Fibroblast of the aortic adventitia (primary cell): Measurements from ENCODE around the gene ALOXE3. TPM values are rescaled to one million over a fixed set of nuclear protein-coding genes. Genes with fewer than 3 reads are reported as not detected.
"Not testable (repeated sequence)": the region's sequence is repeated elsewhere in the genome, so short reads cannot be mapped to it uniquely, and the experiment has no call there.

Experiments used
- DNase-seq: peaks from one replicate; pipeline ENCODE4 v3.0.0-alpha.2; 2010; ENCODE audit warnings: low read depth
- H3K4me3 ChIP-seq: 2 replicates; pipeline ENCODE4 v1.5.1; 2011; ENCODE audit warnings: low read depth, mild to moderate bottlenecking, control low read depth, low read length, moderate library complexity
- total RNA-seq: library from RNA; depleted of rRNA; stranded (reverse); fragments of >200 nt; gene quantifications from 2 replicates; pipeline ENCODE4 v1.2.3, GENCODE V29; 2012; ENCODE audit warnings: low replicate concordance
- TF ChIP-seq, protein P1 (sequence below): IDR thresholded peaks from 2 replicates; pipeline ENCODE4 v1.5.1; 2011; ENCODE audit warnings: mild to moderate bottlenecking, low read length, control low read depth, inconsistent platforms; ENCODE audit not compliant: insufficient read depth

The ALOXE3 gene
- total RNA-seq, 1 donor: 0.09 TPM

DNA sequence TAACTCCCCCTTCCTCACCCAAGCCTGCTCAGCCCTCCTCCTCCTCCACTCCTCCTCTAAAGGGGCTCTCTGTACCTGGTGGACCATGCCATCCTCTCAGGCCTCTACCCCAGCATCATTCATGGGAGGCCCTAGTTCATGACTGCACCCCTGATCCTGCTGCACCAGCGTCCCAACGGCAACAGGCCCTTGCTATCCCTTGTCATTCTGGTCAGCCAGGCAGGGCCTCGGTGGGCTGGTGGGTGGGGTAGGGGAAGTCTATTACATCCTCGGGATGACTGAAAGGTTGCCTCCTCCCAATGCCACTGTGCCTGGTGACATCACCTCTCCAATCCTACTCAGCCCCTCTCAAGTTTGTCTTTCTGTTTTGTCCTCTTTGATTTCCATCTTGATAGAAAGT lies 50.5 kb downstream of the ALOXE3 start:
- TF ChIP-seq, protein P1, sequence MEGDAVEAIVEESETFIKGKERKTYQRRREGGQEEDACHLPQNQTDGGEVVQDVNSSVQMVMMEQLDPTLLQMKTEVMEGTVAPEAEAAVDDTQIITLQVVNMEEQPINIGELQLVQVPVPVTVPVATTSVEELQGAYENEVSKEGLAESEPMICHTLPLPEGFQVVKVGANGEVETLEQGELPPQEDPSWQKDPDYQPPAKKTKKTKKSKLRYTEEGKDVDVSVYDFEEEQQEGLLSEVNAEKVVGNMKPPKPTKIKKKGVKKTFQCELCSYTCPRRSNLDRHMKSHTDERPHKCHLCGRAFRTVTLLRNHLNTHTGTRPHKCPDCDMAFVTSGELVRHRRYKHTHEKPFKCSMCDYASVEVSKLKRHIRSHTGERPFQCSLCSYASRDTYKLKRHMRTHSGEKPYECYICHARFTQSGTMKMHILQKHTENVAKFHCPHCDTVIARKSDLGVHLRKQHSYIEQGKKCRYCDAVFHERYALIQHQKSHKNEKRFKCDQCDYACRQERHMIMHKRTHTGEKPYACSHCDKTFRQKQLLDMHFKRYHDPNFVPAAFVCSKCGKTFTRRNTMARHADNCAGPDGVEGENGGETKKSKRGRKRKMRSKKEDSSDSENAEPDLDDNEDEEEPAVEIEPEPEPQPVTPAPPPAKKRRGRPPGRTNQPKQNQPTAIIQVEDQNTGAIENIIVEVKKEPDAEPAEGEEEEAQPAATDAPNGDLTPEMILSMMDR: no peak
- DNase-seq: no peak
- H3K4me3 ChIP-seq: no peak overlapping the region

DNA sequence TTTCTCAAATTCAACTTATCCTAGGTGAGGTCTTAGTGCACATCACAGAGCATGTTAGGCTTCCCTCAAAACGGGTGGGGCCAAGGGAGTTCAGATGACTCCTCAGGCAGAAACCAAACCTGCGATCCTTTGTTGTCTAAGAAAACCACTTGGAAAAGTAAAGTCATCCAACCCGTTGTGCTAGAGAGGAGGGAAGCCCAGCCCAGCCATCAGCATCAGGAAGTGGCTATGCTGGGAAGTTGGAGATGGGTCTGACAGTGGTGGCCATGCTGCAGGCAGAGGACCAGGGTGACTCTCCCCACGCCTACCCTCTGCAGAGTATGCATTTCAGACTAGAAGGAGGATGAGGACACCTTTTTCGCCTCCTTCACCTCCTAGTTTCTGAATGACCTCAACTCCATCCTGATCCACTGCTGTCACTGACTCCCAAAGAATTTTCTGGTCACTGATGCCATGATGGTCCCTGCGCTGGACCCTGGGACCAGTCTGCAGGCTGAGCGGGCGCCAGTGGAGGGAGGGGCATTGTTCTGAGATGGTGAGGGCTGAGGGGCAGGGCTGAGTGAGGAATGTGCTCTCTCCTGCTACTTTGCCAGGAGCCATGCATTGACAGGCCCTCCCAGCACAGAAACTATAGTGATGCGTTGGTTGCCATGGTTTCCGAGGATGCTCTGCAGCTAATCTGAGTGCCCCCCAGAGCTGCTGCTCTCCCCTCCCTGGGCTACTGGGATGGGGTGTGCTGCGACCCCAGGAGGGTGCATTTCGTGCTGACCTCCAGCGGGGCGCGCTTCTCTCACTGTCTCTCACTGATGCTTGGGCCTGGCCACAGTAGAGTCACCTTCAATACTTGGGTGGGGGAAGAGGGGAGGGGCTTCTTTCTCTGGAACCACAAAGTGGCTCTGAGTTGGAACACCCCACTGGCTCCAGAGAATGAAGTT lies 51.2 kb downstream of the ALOXE3 start:
- TF ChIP-seq, protein P1: no peak

DNA sequence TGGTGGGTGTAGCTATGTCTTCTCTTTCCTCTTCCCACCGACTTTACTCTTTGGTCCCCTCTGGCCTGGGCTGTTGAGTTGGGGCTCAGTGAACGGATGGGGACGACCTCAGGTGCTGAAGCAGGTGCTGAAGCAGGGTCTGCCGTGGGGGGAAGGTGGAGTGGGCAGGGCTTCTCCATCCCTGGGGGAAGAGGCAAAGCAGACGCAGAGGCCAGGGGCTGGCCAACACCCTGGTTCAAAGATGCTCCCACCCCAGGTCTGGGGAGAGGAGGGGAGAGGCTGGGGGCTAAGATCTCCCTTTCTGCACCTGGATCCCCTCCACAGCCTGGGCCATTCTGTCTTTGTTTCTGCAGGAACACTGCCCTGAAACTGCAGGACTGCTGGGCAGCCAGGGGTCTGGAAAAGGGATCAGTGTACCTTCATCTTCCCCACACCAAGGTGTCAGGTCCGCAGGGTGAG lies 53.7 kb downstream of the ALOXE3 start:
- DNase-seq: no peak
- H3K4me3 ChIP-seq: no peak overlapping the region
- TF ChIP-seq, protein P1: no peak

More for the DNA sequence above, 51.2 kb downstream of the ALOXE3 start:
- no peak for DNase-seq
- H3K4me3 ChIP-seq: no peak overlapping the region

DNA sequence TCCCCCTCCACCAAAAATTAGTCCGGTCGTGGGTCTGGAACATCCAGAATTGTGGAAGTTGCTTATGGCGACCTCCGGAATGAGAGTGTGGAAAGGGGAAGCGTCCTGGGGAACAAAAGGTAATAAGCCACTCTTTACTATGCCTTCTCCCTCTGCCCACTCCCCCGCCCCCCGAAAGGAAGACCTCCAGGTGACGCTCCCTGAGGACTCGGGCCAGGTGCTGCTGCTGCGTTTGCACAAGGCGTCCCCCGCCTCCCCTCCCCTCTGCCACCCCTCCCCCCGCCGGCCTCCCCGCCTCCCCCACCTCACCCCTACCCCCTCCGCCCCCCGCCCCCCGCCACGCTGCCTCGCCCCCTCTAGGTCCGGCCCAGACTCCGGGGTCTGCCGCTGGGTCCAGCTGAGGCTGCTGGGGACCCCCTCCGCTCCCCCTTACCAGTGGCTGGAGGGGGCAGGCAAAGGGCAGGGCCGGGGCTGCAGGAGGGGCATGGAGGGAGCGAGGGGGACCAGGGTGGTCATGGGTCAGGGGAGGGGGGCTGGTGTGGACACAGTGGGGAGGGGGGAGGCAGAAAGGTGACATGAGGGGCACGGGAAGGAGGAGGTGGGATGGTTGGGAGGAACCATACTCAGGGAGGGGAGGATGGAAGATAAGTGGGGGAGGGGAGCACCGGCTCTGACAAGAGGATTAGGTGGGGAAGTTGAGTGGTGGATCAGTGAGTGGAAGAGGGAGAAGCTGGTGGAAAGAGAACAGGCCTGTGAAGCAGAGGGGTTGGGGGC lies 54.4 kb downstream of the ALOXE3 start:
- no peak for DNase-seq
- TF ChIP-seq, protein P1: no peak

DNA sequence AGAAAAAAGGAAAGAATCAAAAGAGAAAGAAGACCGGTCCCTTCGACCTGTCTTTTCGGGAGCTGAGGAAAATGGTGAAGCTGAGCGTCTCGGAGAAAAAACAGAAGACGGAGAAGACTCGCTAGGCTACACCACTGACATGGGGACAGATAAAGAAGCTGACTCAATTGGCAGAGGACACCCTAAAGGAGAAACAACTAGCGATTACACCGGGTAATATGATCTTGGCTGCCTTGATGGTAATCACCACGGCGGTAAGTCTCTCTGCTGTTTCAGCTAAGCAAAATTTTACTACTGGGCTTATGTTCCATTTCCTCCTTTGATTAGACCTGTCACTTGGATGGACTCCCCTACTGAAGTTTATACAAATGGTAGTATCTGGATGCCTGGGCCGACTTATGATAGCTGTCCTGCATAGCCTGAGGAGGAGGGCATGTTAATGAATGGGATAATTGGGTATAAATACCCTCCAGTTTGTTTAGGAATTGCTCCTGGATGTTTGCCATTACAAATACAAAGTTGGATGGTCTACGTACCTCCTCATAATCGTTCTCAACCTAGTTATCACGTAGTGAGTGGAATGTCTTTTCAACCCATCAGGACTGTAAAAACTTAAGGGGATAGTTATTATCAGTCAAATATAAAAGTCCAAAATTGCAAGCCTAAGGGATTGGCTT lies 55.4 kb downstream of the ALOXE3 start:
- H3K4me3 ChIP-seq: peak overlapping the region; percentile 38
- DNase-seq: peak; percentile 20

More for the DNA sequence above, 54.4 kb downstream of the ALOXE3 start:
- H3K4me3 ChIP-seq: no peak overlapping the region

DNA sequence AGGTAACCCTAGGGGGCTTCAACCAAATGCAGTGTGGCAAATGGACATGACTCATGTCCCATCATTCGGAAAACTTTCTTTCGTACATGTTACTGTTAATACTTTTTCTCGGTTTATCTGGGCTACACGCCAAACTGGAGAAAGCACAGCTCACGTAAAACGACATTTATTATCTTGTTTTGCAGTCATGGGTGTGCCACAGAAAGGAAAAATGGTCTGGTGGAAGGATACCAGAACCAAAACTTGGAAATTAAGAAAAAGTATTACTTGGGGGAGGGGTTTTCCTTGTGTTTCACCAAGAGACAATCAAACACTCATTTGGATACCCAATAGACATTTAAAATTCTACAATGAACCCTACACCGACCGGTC lies 55.9 kb downstream of the ALOXE3 start:
- H3K4me3 ChIP-seq: no peak overlapping the region
- peak; percentile 62 for DNase-seq
- TF ChIP-seq, protein P1: no peak

More for the DNA sequence above, 55.4 kb downstream of the ALOXE3 start:
- TF ChIP-seq, protein P1: no peak

DNA sequence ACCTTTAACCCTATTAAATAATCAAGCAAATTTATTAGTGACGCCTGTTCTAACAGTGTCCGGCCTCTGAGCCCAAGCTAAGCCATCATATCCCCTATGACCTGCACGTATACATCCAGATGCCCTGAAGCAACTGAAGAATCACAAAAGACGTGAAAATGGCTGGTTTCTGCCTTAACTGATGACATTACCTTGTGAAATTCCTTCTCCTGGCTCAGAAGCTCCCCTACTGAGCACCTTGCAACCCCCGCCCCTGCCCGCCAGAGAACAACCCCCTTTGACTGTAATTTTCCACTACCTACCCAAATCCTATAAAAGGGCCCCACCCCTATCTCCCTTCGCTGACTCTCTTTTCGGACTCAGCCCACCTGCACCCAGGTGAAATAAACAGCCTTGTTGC lies 56.5 kb downstream of the ALOXE3 start:
- not testable (repeated sequence) for H3K4me3 ChIP-seq

More for the DNA sequence above, 56.5 kb downstream of the ALOXE3 start:
- not testable (repeated sequence) for DNase-seq
